Subcutaneous abdominal adipose tissue (tissue), 5 donors: ENCODE results near the gene COL18A1.

Source experiments
- H3K27ac ChIP-seq: one replicate; pipeline ENCODE4 v1.7.0; 2013; ENCODE audit warnings: low read depth, mild to moderate bottlenecking, inconsistent platforms, low read length, moderate library complexity
- H3K27me3 ChIP-seq, 5 donors: one replicate each; pipeline ENCODE4 v1.7.0; 2013; ENCODE audit warnings: low read length in 5 of 5, inconsistent platforms in 1 of 5; ENCODE audit not compliant: control insufficient read depth in 5 of 5, insufficient read depth in 4 of 5
- H3K36me3 ChIP-seq, 5 donors: one replicate each; pipeline ENCODE4 v1.7.0; 2013; ENCODE audit warnings: low read length in 5 of 5; ENCODE audit not compliant: control insufficient read depth in 5 of 5, insufficient read depth in 5 of 5
- H3K4me1 ChIP-seq, 5 donors: one replicate each; pipeline ENCODE4 v1.7.0; 2013; ENCODE audit warnings: low read length in 5 of 5, mild to moderate bottlenecking in 3 of 5, moderate library complexity in 1 of 5; ENCODE audit not compliant: control insufficient read depth in 5 of 5, insufficient read depth in 5 of 5
- H3K4me3 ChIP-seq, 5 donors: one replicate each; pipeline ENCODE4 v1.7.0; 2013; ENCODE audit warnings: low read length in 5 of 5, low read depth in 1 of 5
- H3K9ac ChIP-seq, 5 donors: one replicate each; pipeline ENCODE4 v1.7.0; 2013; ENCODE audit warnings: low read length in 5 of 5, mild to moderate bottlenecking in 4 of 5, moderate library complexity in 3 of 5
- H3K9me3 ChIP-seq, 5 donors: one replicate each; pipeline ENCODE4 v1.7.0; 2013; ENCODE audit warnings: low read length in 5 of 5; ENCODE audit not compliant: control insufficient read depth in 5 of 5
- donor health status: healthy.
- donor health status: healthy.
- donor health status: healthy.
- donor health status: healthy.
- donor health status: healthy.

COL18A1 gene

GRCh38 chr21:45418301-45419071 is 13.5 kb downstream of the COL18A1 start:
- Histone ChIP-seq H3K27me3 (no peaks in the 10 kb centered on the region), H3K4me1 (peaks cover 0 to 21% (median 17%) of the 10 kb centered on the region in 5 donors), H3K9me3 (no peaks in the 10 kb centered on the region), H3K9ac (no peak overlapping the region), H3K27ac (no peak overlapping the region), H3K4me3 (no peak overlapping the region), H3K36me3 (peaks cover 0 to 4% (median 0%) of the 10 kb centered on the region in 5 donors)

- Histone ChIP-seq H3K36me3 (peaks cover 0 to 4% (median 0%) of the 10 kb centered on the region in 5 donors), H3K4me1 (peaks cover 0 to 21% (median 17%) of the 10 kb centered on the region in 5 donors), H3K27me3 (no peaks in the 10 kb centered on the region), H3K4me3 (no peak overlapping the region), H3K27ac (no peak overlapping the region), H3K9ac (no peak overlapping the region), H3K9me3 (no peaks in the 10 kb centered on the region)
Observed at GRCh38 chr21:45419162-45419561, 14.2 kb downstream of the COL18A1 start.

GRCh38 chr21:45420061-45421041 is 15.4 kb downstream of the COL18A1 start:
- Histone ChIP-seq H3K4me3 (no peak overlapping the region), H3K9ac (no peak overlapping the region), H3K4me1 (peaks cover 0 to 21% (median 17%) of the 10 kb centered on the region in 5 donors), H3K27ac (no peak overlapping the region), H3K27me3 (no peaks in the 10 kb centered on the region), H3K36me3 (peaks cover 0 to 4% (median 0%) of the 10 kb centered on the region in 5 donors), H3K9me3 (no peaks in the 10 kb centered on the region)

GRCh38 chr21:45421071-45421845 is 16.3 kb downstream of the COL18A1 start:
- no peaks in the 10 kb centered on the region for H3K9me3 ChIP-seq
- H3K4me1 ChIP-seq, result peaks cover 0 to 24% (median 17%) of the 10 kb centered on the region in 5 donors
- H3K27me3 ChIP-seq, result no peaks in the 10 kb centered on the region
- H3K9ac ChIP-seq, result no peak overlapping the region
- H3K27ac ChIP-seq, result no peak overlapping the region
- H3K36me3 ChIP-seq, result peaks cover 0 to 4% (median 0%) of the 10 kb centered on the region in 5 donors
- H3K4me3 ChIP-seq, result no peak overlapping the region

GRCh38 chr21:45421846-45422775 is 17.1 kb downstream of the COL18A1 start:
- Histone ChIP-seq H3K27me3 (no peaks in the 10 kb centered on the region), H3K9ac (no peak overlapping the region), H3K4me3 (no peak overlapping the region), H3K9me3 (no peaks in the 10 kb centered on the region), H3K4me1 (peaks cover 0 to 27% (median 20%) of the 10 kb centered on the region in 5 donors), H3K36me3 (peaks cover 0 to 4% (median 0%) of the 10 kb centered on the region in 5 donors), H3K27ac (no peak overlapping the region)

- peaks cover 0 to 37% (median 28%) of the 10 kb centered on the region in 5 donors for H3K4me1 ChIP-seq
- no peaks in the 10 kb centered on the region for H3K27me3 ChIP-seq
- no peak overlapping the region for H3K27ac ChIP-seq
- no peaks in the 10 kb centered on the region for H3K9me3 ChIP-seq
- H3K4me3 ChIP-seq, result no peak overlapping the region
- H3K36me3 ChIP-seq, result peaks cover 0 to 4% (median 0%) of the 10 kb centered on the region in 5 donors
- H3K9ac ChIP-seq, result no peak overlapping the region
Observed at GRCh38 chr21:45423201-45423955, 18.4 kb downstream of the COL18A1 start.

GRCh38 chr21:45423968-45424853 is 19.2 kb downstream of the COL18A1 start:
- no peaks in the 10 kb centered on the region for H3K9me3 ChIP-seq
- no peak overlapping the region for H3K27ac ChIP-seq
- H3K9ac ChIP-seq, result no peak overlapping the region
- H3K4me1 ChIP-seq, result peaks cover 0 to 37% (median 28%) of the 10 kb centered on the region in 5 donors
- H3K36me3 ChIP-seq, result peaks cover 0 to 4% (median 0%) of the 10 kb centered on the region in 5 donors
- H3K4me3 ChIP-seq, result no peak overlapping the region
- H3K27me3 ChIP-seq, result no peaks in the 10 kb centered on the region
